AG10803 (cell line): Measurements from ENCODE around the gene TAOK1.

Experiments used
- DNase-seq: peaks from one replicate; pipeline ENCODE4 v3.0.0; 2010; ENCODE audit warnings: low read depth
- H3K4me3 ChIP-seq: 2 replicates; pipeline ENCODE4 v1.5.1; 2011; ENCODE audit warnings: mild to moderate bottlenecking, low read length, control low read depth
- TF ChIP-seq, protein P1 (sequence below): conservative IDR thresholded peaks from 2 replicates; pipeline ENCODE4 v1.5.1; 2011; ENCODE audit warnings: mild to moderate bottlenecking, low read length, control low read depth, inconsistent platforms

TAOK1 gene

DNA sequence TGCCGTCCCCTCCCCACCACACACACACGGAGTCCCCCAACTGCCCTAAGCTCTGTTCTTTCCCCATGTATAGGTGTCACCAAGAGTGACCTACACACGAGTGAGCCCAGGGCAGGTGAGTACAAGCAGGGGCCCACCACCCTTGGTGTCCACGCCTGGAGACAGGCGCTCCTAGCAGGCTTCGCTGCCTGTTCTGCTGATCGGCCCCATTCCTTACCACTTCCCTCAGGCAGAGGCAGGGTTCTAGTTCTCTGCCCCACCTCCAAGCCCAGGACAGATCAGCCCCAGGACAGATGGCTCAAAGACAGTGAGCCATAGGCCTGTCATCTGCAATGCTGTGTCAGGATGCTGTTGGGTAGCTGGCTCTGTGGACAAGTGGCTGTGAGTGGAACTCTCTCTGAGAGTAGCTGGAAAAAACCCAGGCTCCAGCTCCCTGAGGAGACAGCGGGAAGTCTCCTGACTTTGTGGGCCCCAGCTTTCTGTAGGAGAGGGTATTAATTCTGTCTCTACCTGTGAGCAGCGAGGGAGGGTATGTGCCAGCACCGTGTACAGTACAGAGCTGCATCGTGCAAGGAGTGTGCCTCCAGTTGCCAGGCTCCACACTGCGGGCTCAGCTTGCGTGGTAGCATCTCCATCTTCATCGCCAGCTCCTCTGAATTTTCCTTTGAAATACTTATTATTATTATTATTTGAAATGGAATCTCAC lies 179.2 kb downstream of the TAOK1 start:
- DNase-seq = peak; percentile 29
- TF ChIP-seq, protein P1, sequence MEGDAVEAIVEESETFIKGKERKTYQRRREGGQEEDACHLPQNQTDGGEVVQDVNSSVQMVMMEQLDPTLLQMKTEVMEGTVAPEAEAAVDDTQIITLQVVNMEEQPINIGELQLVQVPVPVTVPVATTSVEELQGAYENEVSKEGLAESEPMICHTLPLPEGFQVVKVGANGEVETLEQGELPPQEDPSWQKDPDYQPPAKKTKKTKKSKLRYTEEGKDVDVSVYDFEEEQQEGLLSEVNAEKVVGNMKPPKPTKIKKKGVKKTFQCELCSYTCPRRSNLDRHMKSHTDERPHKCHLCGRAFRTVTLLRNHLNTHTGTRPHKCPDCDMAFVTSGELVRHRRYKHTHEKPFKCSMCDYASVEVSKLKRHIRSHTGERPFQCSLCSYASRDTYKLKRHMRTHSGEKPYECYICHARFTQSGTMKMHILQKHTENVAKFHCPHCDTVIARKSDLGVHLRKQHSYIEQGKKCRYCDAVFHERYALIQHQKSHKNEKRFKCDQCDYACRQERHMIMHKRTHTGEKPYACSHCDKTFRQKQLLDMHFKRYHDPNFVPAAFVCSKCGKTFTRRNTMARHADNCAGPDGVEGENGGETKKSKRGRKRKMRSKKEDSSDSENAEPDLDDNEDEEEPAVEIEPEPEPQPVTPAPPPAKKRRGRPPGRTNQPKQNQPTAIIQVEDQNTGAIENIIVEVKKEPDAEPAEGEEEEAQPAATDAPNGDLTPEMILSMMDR = no peak
- H3K4me3 ChIP-seq = peak overlapping the region; percentile 77

- DNase-seq = no peak
- TF ChIP-seq, protein P1 = no peak
- H3K4me3 ChIP-seq = no peak overlapping the region
These were observed 180.4 kb downstream of the TAOK1 start for GRCh38 chr17:29570521-29570920.

DNA sequence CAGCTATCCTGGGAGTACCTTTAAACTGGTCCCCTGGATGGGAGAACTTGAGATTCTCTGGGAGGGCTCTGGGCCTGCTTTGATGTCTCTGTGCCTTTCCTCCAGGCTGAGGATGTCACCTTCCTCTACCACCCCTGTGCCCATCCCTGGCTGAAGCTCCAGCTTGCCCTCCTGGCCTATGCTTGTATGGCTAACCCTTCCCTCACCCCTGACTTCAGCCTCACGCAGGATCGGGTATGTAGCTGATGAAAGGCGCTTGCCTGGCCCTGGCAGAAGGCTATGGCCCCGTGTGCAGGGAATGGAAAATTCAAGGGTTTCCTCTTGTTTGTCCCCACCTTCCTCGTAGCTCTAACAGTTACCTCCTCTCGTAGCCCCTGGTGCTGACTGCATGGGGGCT lies 181.3 kb downstream of the TAOK1 start:
- TF ChIP-seq, protein P1 = no peak
- DNase-seq = no peak
- H3K4me3 ChIP-seq = no peak overlapping the region

- TF ChIP-seq, protein P1 = no peak
- H3K4me3 ChIP-seq = no peak overlapping the region
- no peak for DNase-seq
These were observed 181.9 kb downstream of the TAOK1 start for GRCh38 chr17:29571883-29572681.

DNA sequence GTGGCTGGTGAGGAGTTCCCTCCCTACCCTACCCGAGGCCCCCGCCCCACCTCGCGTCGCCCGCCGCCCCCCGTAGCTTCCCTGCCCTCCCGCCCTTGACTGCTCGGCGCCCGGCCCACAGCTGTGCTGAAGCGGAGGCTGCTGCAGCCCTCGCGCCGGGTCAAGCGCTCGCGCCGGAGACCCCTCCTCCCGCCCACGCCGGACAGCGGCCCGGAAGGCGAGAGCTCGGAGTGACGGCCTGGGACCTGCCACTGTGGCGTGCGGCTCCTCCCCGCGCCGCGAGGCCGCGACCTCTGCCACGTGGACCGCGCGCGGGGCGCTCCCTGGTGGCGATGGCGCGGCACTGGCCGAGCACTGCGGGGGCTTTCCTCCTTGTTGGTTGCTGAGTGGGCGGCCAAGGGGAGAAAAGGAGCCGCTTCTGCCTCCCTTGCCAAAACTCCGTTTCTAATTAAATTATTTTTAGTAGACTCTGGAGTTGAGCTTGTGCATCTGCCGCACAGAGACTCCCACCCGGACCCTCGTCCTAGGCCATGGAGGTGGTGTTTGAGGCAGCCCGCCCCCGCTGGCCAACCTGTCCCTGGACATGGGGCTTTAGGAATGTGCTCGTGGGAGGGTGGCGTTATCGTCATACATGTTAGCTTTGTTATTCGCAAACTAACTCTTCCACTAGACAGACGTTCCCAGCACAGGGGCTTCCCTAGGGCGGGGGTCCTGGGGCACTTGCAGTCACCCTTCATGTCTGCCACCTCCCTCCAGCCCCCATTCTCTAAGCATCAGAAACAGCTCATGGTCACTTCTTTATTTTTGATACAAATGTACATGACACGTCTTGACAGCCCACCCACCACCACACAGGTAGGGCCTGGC lies 182.8 kb downstream of the TAOK1 start:
- H3K4me3 ChIP-seq = no peak overlapping the region
- DNase-seq = peak; percentile 53
- TF ChIP-seq, protein P1 = peak; percentile 54

- no peak overlapping the region for H3K4me3 ChIP-seq
- no peak for DNase-seq
- TF ChIP-seq, protein P1 = no peak
These were observed 183.4 kb downstream of the TAOK1 start for GRCh38 chr17:29573558-29573869.
